HG03457 (cell line): ENCODE data around the gene AIFM3.

Experiments
- ATAC-seq: cut with Tn5 transposase; IDR thresholded peaks from one replicate; pipeline ENCODE4 v1.9.1; 2021; ENCODE audit warnings: moderate number of reproducible peaks; ENCODE audit not compliant: unreplicated experiment

The AIFM3 gene

DNA sequence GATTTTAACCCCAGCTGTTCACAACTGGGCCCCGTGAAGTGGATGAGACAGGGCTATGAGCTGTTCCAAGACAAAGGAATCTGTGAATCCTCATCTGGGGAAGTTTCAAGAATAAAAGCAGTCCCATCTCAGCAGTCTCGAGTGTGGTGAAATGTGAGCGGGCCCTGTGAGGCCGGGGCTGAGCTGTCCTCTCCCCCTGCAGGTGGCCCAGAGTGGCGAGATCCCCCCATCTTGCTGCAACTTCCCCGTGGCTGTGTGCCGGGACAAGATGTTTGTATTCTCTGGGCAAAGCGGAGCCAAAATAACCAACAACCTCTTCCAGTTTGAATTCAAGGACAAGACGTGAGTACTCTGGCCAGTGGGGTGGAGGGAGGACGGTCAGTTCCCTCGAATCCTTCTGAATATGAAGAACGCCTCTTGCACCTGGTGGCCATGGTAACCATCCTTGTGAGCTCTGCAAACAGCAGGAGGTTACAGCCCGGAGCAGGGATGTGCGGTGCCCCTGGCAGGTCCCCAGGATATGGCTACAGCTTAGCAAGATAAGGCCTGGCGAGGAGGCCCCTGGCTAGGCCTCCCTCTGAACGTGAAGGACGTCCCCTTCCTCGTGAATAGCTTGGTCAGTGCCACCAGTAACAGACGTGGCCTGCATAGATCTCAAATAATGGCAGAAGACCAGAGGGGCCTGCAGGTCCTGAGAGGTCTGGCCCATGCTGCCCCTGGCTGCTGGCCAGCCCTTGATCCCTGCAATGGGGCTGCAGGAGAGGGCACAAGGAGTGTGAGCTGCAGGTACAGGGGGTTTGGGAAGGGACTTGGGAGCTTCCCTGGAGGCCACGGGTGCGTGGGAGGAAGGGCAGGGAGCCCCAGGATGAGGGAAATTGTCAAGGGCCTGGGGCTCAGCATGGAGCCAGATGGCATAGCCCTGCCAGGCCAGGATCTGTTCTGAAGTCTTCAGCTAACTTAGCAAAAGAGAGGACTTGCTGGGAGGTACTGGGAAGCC is 23.4 kb downstream of the AIFM3 start:
- ATAC-seq: no peak

DNA sequence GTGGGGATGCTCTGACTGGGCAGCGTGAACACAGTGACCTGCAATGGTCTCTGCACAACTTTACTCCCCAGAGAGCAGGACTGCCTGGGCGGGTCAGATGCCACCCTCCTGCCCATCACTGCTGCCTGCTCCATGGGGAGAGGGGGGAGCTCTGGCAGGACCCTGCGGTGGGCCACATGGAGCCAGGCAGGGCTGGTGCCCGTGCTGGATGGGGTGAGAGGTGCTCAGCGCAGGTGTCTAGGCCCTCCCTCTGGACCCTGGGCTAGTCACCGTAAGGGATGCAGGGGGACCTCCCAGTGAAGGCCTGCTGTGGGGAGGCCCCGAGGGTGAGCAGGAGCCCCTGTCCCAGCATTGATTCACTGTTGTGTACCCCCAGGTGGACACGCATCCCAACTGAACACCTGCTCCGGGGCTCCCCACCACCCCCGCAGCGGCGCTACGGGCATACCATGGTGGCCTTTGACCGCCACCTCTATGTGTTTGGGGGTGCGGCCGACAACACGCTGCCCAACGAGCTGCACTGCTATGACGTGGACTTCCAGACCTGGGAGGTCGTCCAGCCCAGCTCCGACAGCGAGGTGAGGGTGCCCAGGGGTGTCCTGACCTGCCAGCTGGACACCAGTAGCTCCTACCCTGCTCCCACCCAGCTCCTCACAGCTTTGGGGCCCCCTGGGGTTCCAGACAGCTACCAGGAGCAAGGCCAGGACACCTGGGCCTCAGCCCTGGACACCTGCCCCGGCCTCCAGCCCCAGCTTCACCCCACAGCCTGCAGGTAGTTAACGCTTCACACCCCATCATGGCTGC is 24.4 kb downstream of the AIFM3 start:
- ATAC-seq: no peak

DNA sequence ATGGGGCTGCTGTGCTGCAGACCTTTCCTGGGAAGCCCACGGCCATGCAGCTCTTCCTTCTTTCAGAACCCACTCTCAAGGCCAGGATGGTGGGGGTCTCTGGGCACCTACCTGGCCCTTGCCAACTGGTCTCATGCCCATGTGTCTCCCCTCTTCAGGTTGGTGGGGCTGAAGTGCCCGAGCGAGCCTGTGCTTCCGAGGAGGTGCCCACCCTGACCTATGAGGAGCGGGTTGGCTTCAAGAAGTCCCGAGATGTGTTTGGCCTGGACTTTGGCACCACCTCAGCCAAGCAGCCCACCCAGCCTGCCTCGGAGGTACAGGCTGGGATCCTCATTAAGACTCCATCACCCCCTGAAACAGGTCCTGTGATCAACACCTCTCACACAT is 25.0 kb downstream of the AIFM3 start:
- ATAC-seq: no peak

DNA sequence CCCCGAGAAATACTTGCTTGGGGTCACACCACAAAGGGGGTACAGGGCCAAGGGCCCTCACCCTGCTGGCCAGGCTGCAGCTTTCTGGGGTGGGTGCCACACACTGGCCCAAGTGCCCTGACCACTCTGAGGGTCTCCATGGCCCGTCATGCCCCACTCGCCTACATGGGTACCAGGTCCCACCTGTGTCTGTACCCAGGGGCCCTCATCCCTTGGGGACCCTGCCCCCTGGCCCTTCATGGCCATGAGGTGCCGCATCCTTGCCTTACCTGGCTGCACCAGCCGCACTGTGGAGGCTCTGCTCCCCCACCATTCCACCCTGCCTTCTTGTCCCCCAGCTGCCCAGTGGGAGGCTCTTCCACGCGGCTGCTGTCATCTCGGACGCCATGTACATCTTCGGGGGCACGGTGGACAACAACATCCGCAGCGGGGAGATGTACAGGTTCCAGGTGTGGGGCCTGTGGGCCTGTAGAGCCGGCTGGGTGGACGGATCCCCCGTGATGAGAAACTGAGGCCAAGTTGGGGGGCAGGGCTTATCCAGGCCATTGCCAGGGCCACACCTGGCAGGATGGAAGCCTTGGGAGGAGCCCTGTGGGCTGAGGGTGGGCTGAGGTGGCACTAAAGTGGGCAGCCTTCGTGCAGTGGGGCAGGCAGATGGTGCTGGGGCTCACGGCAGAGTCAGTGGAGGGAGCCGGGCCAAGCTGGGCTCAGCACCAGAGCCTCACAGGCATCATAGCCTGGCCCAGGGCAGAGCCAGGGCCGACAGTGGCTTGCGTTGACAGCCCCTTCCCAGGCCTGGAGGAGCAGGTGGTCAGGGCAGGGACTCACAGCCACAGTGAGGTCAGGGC is 25.6 kb downstream of the AIFM3 start:
- ATAC-seq: no peak

DNA sequence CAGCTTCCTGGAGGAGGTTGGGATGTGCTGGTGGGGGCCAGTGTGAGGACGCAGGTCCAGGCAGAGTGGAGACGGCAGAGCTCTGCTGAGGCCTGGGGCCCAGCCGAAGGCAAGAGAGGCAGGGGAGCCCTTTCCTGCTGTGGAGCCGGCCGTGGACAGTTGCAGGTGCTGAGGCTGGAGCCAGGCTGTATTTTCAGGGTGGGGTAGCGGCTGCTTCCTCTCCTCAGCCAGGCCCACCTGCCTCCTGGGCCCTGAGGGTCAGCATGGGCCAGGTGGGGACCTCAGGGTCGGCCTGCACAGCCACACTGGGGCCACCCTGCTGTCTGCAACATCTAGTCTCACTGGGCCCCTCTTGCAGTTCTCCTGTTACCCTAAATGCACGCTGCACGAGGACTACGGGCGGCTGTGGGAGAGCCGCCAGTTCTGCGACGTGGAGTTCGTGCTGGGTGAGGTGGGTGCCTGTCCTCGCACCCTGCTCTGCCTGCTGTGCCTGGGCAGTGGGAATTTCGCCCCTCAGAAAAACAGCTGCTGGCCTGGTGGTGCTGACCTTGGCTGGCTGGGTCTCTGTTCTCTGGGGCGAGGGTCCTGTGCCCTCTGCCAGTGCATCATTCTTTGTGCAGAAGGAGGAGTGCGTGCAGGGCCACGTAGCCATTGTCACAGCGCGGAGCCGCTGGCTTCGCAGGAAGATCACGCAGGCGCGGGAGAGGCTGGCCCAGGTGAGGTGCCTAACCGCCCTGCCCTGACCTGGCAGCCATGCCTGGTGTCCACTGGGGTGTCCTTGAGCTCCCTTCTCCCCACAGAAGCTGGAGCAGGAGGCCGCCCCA is 26.5 kb downstream of the AIFM3 start:
- no peak for ATAC-seq

DNA sequence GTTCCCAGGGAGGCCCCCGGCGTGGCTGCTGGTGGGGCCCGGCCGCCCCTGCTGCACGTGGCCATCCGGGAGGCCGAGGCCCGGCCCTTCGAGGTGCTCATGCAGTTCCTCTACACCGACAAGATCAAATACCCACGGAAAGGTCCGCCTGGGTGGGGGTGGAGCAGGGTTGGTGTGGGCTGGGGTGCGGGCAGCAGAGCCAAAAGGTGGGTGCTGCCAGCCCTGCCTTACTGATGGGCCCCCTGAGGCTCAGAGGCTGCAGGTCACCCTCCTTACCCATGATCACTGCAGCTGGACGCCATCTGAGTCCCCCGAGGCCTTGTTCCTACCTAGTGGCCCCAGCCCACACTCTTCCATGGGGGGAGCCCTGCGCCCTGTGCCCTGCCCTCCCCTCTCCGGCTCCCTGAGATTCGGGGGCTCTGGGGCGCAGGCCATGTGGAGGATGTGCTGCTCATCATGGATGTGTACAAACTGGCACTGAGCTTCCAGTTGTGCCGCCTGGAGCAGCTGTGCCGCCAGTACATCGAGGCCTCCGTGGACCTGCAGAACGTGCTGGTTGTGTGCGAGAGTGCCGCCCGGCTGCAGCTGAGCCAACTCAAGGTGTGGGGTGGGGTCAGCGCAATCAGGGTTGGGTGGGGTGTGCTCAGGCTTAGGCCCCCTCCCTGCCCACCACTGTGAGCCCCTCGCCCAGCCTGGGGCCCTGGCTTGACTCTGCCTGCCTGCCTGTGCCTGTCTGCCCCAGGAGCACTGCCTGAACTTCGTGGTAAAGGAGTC is 27.3 kb downstream of the AIFM3 start:
- ATAC-seq: no peak

DNA sequence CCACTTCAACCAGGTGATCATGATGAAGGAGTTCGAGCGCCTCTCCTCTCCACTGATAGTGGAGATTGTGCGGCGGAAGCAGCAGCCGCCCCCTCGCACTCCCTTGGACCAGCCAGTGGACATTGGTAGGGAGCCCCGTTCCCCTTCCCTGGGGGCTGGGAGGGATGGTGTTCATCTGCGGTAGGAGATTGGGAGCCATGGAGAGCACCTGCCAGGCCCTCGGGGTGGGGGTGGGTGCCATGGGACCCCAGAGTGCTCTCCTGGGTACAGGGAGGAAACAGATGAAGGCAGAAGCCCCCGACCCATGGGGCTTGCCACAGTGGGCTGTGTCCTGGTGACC is 27.8 kb downstream of the AIFM3 start:
- ATAC-seq: no peak

DNA sequence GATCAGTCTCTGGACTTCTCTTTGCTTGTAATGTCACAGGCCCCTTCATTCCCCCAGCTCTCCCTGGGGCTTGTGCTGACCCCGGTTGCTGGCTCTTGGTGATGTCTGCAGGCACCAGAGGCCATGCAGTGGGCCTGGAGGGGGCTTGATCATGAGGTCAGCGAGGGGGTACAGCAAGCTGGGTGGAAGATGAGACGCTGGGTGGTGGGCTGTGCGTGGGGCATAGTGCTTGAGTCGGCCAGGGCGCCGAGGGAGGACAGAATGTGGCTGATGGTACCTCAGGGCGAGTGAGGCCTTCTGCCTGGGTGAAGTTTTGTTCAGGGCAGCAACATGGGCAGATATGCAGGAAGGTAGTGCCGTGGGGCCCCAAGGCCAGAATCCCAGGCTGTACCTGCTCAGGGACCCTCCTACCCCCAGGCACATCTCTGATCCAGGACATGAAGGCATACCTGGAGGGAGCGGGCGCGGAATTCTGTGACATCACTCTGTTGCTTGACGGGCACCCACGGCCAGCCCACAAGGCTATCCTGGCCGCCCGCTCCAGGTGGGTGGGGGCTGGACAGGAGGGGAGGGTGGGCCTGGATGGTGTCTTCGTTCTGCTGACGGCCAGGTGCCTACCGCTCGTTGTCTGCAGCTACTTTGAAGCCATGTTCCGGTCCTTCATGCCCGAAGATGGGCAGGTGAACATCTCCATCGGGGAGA is 28.4 kb downstream of the AIFM3 start:
- no peak for ATAC-seq

DNA sequence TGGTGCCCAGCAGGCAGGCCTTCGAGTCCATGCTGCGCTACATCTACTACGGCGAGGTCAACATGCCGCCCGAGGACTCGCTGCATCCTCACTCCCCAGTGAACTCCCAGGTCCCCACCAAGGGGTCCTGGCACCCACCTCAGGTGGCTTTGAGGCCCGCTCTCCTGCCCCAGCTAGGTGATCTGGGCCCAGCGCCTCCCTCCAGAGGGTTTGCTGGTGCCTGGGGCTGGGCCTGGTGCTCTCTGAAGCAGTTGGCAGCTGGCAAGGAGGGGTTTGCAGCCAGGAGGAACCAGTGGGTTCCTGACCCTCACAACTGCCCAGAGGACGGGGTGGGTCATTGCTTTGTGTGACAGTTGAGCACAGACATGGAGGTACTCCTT is 29.0 kb downstream of the AIFM3 start:
- ATAC-seq: no peak

DNA sequence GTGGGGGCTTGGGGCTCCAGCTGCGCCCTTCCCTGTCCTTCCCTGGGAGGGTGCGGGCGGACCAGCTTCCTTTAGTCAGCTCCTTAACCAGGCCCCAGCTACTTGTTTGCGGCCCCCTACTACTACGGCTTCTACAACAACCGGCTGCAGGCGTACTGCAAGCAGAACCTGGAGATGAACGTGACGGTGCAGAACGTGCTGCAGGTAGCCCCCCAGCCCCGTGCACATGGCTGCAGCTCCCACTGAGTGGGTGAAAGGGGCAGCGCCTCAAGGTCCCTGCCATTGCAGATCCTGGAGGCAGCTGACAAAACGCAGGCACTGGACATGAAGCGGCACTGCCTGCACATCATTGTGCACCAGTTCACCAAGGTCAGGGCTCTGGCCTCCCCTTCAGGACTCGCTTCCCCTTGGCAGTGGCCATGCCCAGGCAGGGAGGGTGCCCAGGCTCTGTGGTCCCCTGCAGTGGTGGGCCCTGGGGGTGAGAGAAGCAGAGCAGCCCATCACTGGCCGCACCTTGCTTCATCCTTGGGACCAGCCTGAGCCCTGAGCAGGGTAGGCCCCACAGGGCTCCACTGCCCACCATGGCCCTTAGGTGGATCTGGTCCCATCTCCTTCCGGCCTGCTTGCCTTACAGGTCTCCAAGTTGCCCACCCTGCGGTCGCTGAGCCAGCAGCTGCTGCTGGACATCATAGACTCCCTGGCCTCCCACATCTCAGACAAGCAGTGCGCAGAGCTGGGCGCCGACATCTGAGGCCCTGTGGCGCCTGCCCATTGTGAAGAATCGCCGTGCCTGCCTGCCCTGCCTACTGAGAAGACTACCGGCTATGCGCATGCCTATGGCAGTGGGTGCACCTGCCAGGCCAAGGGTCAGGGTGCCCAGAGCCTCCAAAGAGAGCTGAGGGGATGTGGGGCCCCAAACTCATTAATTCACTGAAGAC is 29.8 kb downstream of the AIFM3 start:
- no peak for ATAC-seq

DNA sequence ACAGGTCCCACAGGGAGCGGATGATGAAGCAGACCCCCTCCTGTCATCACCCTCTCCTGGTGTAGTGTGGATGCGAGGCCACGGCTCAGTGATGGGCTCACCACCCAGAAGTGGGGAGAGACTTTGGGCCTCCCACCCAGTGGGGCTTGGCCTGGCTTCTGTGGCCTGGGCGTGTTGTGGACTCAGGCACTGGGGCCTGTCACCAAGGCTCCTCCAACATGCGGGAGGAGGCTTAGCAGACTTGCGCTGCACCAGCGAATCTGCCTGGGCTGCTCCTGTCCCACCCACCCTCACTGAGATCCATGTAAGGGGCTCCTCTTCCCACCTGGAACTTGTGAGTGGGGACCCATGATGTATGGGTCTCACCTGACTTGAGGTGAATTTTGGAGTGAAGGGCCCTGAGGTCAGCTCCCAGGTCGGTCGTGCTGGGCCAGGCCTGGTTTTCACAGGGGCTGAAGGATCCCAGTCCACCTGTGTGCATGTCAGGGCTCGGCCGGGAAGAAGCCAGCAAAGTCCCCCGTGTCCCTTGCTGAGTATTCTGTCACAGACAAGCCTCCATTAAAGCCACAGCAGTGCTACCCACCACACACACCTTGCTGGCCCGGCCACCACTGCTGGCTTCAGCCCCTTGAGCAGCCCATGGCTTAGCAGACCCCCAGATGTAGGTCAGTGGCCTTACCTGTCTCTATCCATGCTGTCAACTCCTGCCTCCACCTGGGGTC is 30.6 kb downstream of the AIFM3 start:
- no peak for ATAC-seq

DNA sequence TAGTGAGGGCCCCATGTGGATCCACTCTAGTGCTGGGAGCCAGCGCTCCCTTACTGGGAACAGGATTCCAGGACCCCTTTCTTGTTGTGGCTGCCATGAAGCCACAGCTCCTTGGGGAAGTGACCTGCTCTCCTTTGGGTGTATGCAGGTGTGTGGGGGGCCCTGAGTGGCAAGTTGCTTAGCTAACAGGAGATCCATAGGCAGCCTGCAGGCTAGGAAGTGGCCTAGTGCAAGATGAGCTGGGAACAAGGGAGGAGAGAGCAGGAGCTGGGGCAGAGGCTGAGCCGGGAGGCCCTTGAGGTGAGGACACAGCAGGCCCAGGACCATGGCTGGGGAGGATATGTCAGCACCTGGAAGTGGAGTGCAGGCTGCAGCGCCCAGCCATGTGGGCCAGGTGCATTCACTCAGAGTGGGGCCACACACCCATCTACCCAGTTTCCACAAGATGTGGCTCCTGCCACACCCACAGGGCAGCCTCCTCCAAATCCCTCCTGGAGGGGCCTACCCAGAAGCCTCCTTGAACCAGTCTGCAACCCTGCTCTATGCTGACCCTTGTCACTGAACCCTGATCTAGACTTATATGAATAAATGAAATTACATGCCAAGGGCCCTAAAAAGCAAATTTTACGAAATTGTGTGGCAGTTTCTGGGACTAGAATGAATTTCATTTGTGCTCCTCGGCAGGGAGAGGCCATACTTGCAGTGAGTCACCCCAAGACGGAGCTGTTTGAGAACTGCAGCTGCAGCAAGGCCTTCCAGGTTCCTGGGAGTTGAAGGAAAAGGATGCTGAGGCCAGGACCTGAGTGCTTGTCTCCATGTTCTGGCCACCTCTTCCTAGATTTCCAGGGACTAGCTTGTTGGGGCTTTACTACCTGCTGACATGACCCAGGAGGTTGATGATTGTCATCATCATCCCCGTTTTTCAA is 31.6 kb downstream of the AIFM3 start:
- ATAC-seq: no peak

DNA sequence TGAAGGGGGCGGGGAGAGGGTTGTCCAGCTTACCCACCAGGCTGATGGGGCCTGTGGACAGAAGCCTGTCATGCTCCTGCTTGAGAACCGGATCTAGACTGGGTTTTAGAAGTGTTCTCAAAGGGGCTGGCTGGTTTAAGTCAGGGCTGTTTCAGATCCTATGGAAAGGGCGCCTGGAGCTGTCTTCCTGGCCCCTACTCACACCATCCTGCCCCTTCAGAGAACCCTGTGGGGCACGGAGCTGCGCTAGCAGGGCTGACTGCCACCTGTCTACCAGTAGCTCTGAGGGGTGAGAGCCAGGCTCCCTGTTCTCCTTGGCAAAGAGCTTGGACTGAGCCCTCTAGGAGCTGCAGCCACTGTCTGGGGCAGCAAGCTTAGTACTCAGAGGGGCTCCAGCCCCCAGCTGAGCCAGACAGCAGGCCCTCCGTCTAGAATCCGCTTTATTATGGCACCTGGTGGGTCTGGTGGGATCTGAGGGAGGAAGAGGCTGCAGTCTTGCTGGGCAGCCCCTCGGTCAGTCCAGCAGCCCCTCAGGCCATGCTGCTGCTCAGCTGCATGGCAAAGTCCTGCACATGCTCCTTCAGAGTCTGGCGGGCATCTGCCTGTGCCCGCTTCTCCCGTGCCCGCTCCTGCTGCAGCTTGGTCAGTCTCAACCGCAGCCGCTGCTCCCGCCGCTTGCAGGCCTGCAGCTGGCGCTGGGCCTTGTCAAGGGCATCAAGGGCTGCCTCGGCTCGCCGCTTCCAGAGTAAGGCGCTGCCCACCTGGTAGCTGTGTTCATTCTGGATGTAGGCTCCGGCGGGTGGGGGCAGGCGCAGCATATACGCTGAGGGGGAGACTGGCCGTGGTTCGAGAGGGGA is 32.5 kb downstream of the AIFM3 start:
- no peak for ATAC-seq

DNA sequence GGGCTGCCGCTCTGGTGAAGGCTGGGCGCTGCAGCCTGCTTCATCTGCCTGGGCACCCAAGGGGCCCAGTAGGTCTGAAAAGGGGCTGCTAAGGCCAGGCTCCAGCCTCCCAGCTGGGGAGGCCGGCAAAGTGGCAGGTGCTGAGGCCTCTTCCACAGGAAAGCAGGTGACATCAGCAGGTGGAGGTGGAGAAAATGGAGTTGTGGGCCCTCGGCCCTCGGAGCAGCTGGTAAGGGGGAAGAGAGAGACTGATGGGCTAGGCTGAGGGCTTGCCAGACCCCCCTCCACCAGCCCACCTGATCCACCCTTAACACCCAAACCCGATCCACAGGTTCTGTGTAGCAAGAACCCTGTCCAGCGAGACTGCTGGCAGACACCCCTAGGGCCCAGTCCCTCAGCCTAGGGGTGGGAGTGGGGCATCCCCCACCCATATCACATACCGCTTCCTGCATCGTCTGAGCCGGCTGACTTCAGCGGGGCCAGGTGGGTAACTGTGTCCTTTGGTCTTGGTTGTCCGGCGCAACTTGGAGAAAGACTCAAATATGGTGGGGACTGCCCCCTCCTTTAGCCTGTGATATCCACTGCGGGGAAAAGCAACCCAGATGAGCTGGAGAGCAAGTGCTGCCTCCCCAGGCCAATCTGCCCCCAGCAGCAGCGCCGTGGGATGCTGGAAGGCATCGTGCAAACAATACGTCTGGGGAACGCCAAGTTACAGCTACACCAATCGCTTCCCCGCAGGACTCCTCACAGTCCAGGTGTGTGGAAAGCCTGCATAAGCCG is 33.3 kb downstream of the AIFM3 start:
- ATAC-seq: no peak
